ENCODE results near the gene ZNF532.
A peak's percentile ranks its signal among the peaks of the same experiment; 100 is the strongest.
"Not testable (repeated sequence)": the region's sequence is repeated elsewhere in the genome, so short reads cannot be mapped to it uniquely, and the experiment has no call there.

Gene ZNF532

GRCh38 chr18:58855521-58855920, 9.2 kb upstream of the ZNF532 start:
- not testable (repeated sequence) for H3K9me3 ChIP-seq (replicated peaks in 1 of 2; ENCODE audit: control insufficient read depth in 2 of 2, insufficient read depth in 1 of 2, low read depth in 1 of 2, low read length in 2 of 2); H3K36me3 ChIP-seq (replicated peaks in 1 of 2; ENCODE audit: control insufficient read depth in 2 of 2, insufficient read depth in 2 of 2, low read length in 2 of 2); H2BK120ac ChIP-seq (ENCODE audit: low read depth, low read length); H3K9ac ChIP-seq (ENCODE audit: low read depth, low read length, poor library complexity); H2AK5ac ChIP-seq (ENCODE audit: low read depth, low read length); H3K27ac ChIP-seq (replicated peaks; ENCODE audit: low read length); H3K27me3 ChIP-seq (ENCODE audit: control insufficient read depth in 3 of 3, insufficient read depth in 3 of 3, low read depth in 1 of 3, low read length in 3 of 3); DNase-seq (ENCODE audit: low spot score); H2BK5ac ChIP-seq (ENCODE audit: low read length); H2AFZ ChIP-seq (ENCODE audit: low read length); H4K8ac ChIP-seq (ENCODE audit: low read depth, low read length); H3K18ac ChIP-seq (ENCODE audit: low read length); H3K4ac ChIP-seq (ENCODE audit: low read length); H3K23ac ChIP-seq (ENCODE audit: low read depth, low read length, poor library complexity); H3K4me3 ChIP-seq (ENCODE audit: low read length in 2 of 2); H2BK12ac ChIP-seq (ENCODE audit: low read length); H3K4me2 ChIP-seq (ENCODE audit: insufficient read depth, low read length, poor library complexity, severe bottlenecking); H4K91ac ChIP-seq (ENCODE audit: low read depth, low read length, poor library complexity); H3K14ac ChIP-seq (ENCODE audit: low read length); H3K79me1 ChIP-seq (ENCODE audit: low read depth, low read length); H2BK15ac ChIP-seq (ENCODE audit: low read length)
- no CpG with 5 or more reads among the region's 7 CpGs for WGBS, 2 donors (ENCODE audit: extremely low coverage in 2 of 2, insufficient read length in 2 of 2, insufficient replicate concordance in 1 of 2)
- peaks cover 19 to 25% of the 10 kb centered on the region in 2 donors for H3K4me1 ChIP-seq (ENCODE audit: control insufficient read depth in 2 of 2, insufficient read depth in 1 of 2, low read depth in 1 of 2, low read length in 2 of 2)

DNA sequence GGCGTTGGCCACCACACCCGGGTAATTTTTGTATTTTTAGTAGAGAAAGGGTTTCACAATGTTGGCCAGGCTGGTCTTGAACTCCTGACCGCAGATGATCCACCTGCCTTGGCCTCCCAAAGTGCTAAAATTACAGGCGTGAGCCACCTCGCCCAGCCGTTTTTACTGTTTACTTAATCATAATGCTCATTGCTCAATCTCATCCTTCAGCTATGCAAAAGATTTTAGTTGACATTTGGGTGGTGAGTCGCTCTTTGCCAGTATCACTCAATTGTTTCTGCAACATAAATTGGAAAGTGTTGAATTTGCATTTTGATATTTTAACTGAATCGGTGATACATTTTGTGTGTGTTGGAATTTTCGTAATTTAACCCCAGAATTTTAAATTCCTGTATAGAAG, 7.8 kb upstream of the ZNF532 start:
- H2AK5ac ChIP-seq (ENCODE audit: low read depth, low read length), result no peak overlapping the region
- peaks cover 0 to 2% of the 10 kb centered on the region in 2 donors for H3K9me3 ChIP-seq (replicated peaks in 1 of 2; ENCODE audit: control insufficient read depth in 2 of 2, insufficient read depth in 1 of 2, low read depth in 1 of 2, low read length in 2 of 2)
- no peak overlapping the region for H2BK120ac ChIP-seq (ENCODE audit: low read depth, low read length)
- no CpG with 5 or more reads among the region's 9 CpGs for WGBS, 2 donors (ENCODE audit: extremely low coverage in 2 of 2, insufficient read length in 2 of 2, insufficient replicate concordance in 1 of 2)
- H3K4me1 ChIP-seq (ENCODE audit: control insufficient read depth in 2 of 2, insufficient read depth in 1 of 2, low read depth in 1 of 2, low read length in 2 of 2), result peaks cover 19 to 27% of the 10 kb centered on the region in 2 donors
- H3K14ac ChIP-seq (ENCODE audit: low read length), result no peak overlapping the region
- H2BK12ac ChIP-seq (ENCODE audit: low read length), result no peak overlapping the region
- no peak overlapping the region for H4K8ac ChIP-seq (ENCODE audit: low read depth, low read length)
- H2AFZ ChIP-seq (ENCODE audit: low read length), result no peak overlapping the region
- no peak overlapping the region for H3K4ac ChIP-seq (ENCODE audit: low read length)
- H2BK15ac ChIP-seq (ENCODE audit: low read length), result no peak overlapping the region
- no peak overlapping the region for H3K23ac ChIP-seq (ENCODE audit: low read depth, low read length, poor library complexity)
- H3K79me1 ChIP-seq (ENCODE audit: low read depth, low read length), result no peaks in the 10 kb centered on the region
- no peak overlapping the region for H2BK5ac ChIP-seq (ENCODE audit: low read length)
- H3K4me3 ChIP-seq (ENCODE audit: low read length in 2 of 2), result no peak overlapping the region
- no peak overlapping the region for H3K27ac ChIP-seq (replicated peaks; ENCODE audit: low read length)
- H3K27me3 ChIP-seq (ENCODE audit: control insufficient read depth in 3 of 3, insufficient read depth in 3 of 3, low read depth in 1 of 3, low read length in 3 of 3), result no peaks in the 10 kb centered on the region
- no peak overlapping the region for H3K18ac ChIP-seq (ENCODE audit: low read length)
- H3K9ac ChIP-seq (ENCODE audit: low read depth, low read length, poor library complexity), result no peak overlapping the region
- H3K4me2 ChIP-seq (ENCODE audit: insufficient read depth, low read length, poor library complexity, severe bottlenecking), result no peak overlapping the region
- H3K36me3 ChIP-seq (replicated peaks in 1 of 2; ENCODE audit: control insufficient read depth in 2 of 2, insufficient read depth in 2 of 2, low read length in 2 of 2), result no peaks in the 10 kb centered on the region
- DNase-seq (ENCODE audit: low spot score), result no peak
- no peak overlapping the region for H4K91ac ChIP-seq (ENCODE audit: low read depth, low read length, poor library complexity)

- Histone ChIP-seq H3K18ac (ENCODE audit: low read length) (peak overlapping the region; percentile 15), H2BK120ac (ENCODE audit: low read depth, low read length) (no peak overlapping the region), H3K4ac (ENCODE audit: low read length) (no peak overlapping the region), H3K27ac (replicated peaks; ENCODE audit: low read length) (peak overlapping the region; percentile 62), H2BK15ac (ENCODE audit: low read length) (peak overlapping the region; percentile 0), H4K8ac (ENCODE audit: low read depth, low read length) (no peak overlapping the region), H2AK5ac (ENCODE audit: low read depth, low read length) (peak overlapping the region; percentile 11), H3K27me3 (ENCODE audit: control insufficient read depth in 3 of 3, insufficient read depth in 3 of 3, low read depth in 1 of 3, low read length in 3 of 3) (no peaks in the 10 kb centered on the region), H3K14ac (ENCODE audit: low read length) (no peak overlapping the region), H2BK12ac (ENCODE audit: low read length) (no peak overlapping the region), H3K36me3 (replicated peaks in 1 of 2; ENCODE audit: control insufficient read depth in 2 of 2, insufficient read depth in 2 of 2, low read length in 2 of 2) (no peaks in the 10 kb centered on the region), H3K9ac (ENCODE audit: low read depth, low read length, poor library complexity) (no peak overlapping the region), H3K79me1 (ENCODE audit: low read depth, low read length) (no peaks in the 10 kb centered on the region), H3K4me2 (ENCODE audit: insufficient read depth, low read length, poor library complexity, severe bottlenecking) (no peak overlapping the region), H2BK5ac (ENCODE audit: low read length) (peak overlapping the region; percentile 69), H4K91ac (ENCODE audit: low read depth, low read length, poor library complexity) (no peak overlapping the region), H3K4me3 (ENCODE audit: low read length in 2 of 2) (no peak overlapping the region), H3K9me3 (replicated peaks in 1 of 2; ENCODE audit: control insufficient read depth in 2 of 2, insufficient read depth in 1 of 2, low read depth in 1 of 2, low read length in 2 of 2) (peaks cover 0 to 2% of the 10 kb centered on the region in 2 donors), H3K4me1 (ENCODE audit: control insufficient read depth in 2 of 2, insufficient read depth in 1 of 2, low read depth in 1 of 2, low read length in 2 of 2) (peaks cover 17 to 30% of the 10 kb centered on the region in 2 donors), H3K23ac (ENCODE audit: low read depth, low read length, poor library complexity) (no peak overlapping the region), H2AFZ (ENCODE audit: low read length) (no peak overlapping the region)
- no CpG with 5 or more reads among the region's 11 CpGs for WGBS, 2 donors (ENCODE audit: extremely low coverage in 2 of 2, insufficient read length in 2 of 2, insufficient replicate concordance in 1 of 2)
- DNase-seq (ENCODE audit: low spot score), result no peak
These were observed 5.8 kb upstream of the ZNF532 start for GRCh38 chr18:58858591-58859468.

DNA sequence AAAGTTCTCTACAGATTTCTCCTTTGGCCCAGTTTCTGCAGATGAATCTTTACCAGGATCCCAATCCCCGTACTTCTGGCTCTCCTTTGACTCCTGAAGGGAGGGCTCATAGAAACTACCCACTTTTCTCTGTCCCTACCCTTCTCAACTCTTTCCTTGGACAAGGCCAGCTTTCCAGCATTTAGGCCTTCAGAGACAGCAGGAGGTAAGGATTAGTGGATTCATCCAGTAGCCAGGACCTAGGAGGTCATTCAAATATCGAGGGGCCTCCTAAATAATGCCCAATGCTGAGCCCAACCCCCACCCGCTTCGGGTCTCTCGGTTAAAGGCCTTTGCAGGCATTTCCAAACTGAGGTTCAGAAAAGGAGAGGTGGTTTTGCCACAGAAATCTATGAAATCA, 4.8 kb upstream of the ZNF532 start:
- Histone ChIP-seq H3K4me3 (ENCODE audit: low read length in 2 of 2) (no peak overlapping the region), H2AK5ac (ENCODE audit: low read depth, low read length) (no peak overlapping the region), H2AFZ (ENCODE audit: low read length) (peak overlapping the region; percentile 62), H3K4ac (ENCODE audit: low read length) (no peak overlapping the region), H3K4me2 (ENCODE audit: insufficient read depth, low read length, poor library complexity, severe bottlenecking) (no peak overlapping the region), H2BK12ac (ENCODE audit: low read length) (no peak overlapping the region), H2BK15ac (ENCODE audit: low read length) (no peak overlapping the region), H3K9me3 (replicated peaks in 1 of 2; ENCODE audit: control insufficient read depth in 2 of 2, insufficient read depth in 1 of 2, low read depth in 1 of 2, low read length in 2 of 2) (peaks cover 0 to 2% of the 10 kb centered on the region in 2 donors), H3K23ac (ENCODE audit: low read depth, low read length, poor library complexity) (no peak overlapping the region), H3K36me3 (replicated peaks in 1 of 2; ENCODE audit: control insufficient read depth in 2 of 2, insufficient read depth in 2 of 2, low read length in 2 of 2) (peaks cover 0 to 2% of the 10 kb centered on the region in 2 donors), H4K8ac (ENCODE audit: low read depth, low read length) (no peak overlapping the region), H2BK5ac (ENCODE audit: low read length) (peak overlapping the region; percentile 69), H3K9ac (ENCODE audit: low read depth, low read length, poor library complexity) (no peak overlapping the region), H3K27ac (replicated peaks; ENCODE audit: low read length) (peak overlapping the region; percentile 62), H3K27me3 (ENCODE audit: control insufficient read depth in 3 of 3, insufficient read depth in 3 of 3, low read depth in 1 of 3, low read length in 3 of 3) (no peaks in the 10 kb centered on the region), H2BK120ac (ENCODE audit: low read depth, low read length) (peak overlapping the region; percentile 11), H4K91ac (ENCODE audit: low read depth, low read length, poor library complexity) (no peak overlapping the region), H3K18ac (ENCODE audit: low read length) (no peak overlapping the region), H3K4me1 (ENCODE audit: control insufficient read depth in 2 of 2, insufficient read depth in 1 of 2, low read depth in 1 of 2, low read length in 2 of 2) (peaks cover 20 to 37% of the 10 kb centered on the region in 2 donors), H3K14ac (ENCODE audit: low read length) (no peak overlapping the region), H3K79me1 (ENCODE audit: low read depth, low read length) (no peaks in the 10 kb centered on the region)
- WGBS, 2 donors (ENCODE audit: extremely low coverage in 2 of 2, insufficient read length in 2 of 2, insufficient replicate concordance in 1 of 2), result no CpG with 5 or more reads among the region's 5 CpGs
- DNase-seq (ENCODE audit: low spot score), result no peak
